NCI-H2227 (cell line): ENCODE results near the gene ADGRV1.

ENCODE experiments used
- DNase-seq: peaks from one replicate; lab custom pipeline; 2025; ENCODE audit not compliant: unreplicated experiment; lab: John Stamatoyannopoulos, UW

ADGRV1 gene

DNA sequence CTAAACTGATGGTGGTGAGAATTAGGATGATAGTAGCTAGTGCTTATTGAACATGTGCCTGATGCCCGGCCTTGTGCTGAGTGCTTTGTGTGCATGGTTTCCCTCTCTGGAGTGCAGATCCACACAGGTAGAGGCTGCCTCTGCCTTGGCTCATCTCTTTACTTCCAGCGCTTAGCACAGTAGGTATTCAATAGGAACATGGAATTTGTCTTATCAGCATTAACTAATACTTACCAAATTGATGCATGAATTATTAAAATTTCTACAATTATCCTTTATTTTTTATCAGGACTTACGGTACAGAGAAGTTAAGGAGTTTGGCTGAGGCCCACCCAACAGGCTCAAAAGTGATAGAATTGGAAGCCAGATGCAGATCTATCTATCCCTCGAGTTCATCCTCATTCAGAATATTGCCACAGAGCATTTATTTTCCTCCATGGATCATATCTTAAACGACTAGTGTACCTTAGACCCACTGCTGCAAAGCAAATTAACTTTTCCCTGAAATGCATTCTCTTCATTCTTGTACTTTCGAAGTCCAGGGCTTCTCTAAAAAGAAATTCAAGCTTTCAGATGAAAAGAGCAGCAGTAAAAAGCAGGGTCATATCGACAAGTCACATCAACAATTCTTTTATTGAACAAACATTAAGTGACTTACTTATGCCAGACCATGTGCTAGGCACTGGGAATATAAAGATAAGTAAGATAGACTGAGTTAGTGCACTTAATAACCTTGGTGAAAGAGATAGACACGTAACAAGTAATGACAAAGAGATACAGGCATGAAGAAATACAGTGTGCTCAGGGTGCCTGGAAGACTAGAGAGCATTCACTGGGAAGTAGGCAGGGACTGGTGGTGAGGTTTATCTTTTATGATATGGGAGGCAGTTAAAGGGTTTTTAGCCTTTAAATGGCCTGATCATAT is 534.5 kb downstream of the ADGRV1 start:
- no peak for DNase-seq

DNA sequence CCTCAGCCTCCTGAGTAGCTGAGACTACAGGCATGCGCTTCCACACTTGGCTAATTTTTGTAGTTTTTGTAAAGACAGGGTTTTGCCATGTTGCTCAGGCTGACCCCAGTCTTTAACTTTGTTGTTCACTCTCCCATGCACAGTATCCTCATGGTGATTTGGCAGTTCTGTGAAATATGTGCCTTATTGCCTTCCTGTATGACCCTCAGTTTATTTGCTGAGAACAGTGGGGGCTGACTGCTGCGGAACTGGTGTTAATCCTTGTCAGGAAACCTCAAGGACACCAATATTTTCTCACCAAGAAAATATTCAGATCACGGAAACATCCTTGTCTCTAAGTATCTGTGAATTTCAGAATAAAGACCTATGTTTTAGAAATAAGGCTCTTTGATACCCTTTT is 536.7 kb downstream of the ADGRV1 start:
- DNase-seq: no peak

DNA sequence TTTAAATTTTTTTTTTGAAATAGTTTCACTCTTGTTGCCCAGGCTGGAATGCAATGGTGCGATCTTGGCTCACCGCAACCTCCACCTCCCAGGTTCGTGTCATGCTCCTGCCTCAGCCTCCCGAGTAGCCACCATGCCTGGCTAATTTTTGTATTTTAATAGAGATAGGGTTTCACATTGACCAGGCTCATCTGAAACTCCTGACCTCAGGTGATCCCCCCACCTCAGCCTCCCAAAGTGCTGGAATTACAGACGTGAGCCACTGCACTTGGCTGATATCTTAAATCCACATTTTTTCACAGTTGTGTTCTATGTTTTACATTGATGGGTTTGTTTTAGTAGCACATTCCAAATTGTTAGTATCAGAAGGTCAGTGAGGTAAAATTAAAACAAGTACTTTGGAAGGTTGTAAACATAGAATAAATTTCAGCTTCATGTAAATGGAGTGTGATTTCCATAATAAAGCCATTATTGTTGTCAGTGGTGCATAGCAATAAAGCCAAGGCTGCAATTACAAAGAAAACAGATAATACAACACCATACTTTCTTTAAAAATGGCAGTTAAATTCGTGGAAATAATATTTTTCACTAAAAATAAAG is 537.3 kb downstream of the ADGRV1 start:
- no peak for DNase-seq

DNA sequence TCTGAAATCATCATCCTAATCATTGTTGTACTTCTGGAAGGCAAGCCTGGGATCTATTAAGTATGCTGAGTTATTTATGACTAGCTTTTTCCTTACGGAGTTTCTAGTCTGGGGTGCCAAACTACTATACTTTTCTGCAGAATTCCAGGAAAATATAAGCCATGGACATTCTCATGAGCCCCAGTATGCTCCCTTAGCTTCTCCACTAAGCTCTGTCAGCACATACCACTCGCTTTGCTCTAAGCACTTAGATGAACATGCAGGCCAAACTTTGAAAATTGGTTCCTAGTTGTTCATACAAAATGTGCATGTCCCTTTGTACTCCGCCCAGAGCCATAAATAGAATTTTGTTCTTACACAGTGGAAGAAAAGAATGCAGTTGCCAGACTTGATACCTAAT is 539.9 kb downstream of the ADGRV1 start:
- no peak for DNase-seq

DNA sequence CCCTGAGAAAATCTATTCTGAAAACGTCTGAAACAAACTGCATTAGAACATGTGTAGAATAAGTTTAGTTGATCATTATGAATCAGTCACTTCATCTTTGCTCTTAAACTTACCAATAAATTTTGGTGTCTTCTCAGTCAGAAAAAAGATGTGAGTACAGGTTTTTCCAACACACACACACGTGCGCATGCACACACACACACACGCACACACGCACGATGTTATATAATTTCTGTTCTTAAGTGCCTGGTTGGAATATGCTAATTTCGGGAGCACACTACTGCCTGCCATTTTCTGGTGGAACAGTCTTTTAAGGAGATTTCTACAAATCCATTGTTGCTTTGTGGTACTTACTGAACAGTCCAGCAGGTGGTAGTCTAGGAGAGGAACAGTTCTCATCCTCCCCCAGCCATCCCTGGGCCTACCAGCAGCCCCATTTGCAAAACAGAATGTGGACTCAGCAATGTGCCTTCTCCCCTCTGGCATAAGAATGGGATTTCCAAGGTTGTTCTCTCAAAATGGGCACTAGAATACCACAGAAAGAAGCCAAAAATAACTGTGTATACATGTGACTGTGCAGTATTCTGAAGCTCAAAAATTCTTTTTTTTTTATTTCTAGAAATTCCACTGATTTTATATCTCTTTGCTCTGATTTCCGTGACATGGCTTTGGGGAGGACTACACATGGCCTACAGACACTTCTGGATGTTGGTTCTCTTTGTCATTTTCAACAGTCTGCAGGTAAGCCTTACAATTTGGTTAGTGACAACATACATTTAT is 543.2 kb downstream of the ADGRV1 start:
- DNase-seq: peak; percentile 72

DNA sequence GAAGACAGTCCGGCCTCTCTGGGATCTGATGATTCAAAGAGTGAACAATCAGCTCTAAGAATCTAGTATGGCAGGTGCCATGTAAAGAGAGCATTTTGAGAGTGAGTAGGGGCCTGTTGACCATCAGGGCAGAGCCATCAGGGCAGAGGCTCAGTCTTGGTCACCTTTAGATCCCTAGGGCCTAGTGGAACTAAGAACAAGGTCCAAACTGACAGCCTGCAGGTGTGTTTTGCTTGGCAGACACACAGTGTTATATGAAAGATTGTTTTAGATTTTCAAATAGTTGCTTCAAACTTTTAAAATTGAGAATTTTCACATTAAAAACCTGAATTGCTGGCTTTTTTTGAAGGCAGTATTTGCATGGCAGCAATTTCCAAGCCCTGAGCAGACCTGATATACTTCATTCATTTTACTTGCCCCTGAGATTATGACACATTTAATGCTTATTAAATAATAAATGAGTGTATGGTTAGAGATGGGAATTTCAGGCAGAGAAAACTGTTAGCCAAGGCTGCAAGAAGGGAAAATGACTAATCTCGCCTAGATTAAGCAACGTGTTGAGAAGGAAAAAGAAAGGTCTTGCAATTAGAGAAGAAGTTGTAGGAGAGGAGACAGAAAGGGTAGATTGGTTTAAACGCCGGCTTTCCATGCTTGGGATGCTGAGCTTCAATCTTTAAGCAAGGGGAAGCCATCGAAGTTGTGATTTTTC is 544.9 kb downstream of the ADGRV1 start:
- DNase-seq: no peak

DNA sequence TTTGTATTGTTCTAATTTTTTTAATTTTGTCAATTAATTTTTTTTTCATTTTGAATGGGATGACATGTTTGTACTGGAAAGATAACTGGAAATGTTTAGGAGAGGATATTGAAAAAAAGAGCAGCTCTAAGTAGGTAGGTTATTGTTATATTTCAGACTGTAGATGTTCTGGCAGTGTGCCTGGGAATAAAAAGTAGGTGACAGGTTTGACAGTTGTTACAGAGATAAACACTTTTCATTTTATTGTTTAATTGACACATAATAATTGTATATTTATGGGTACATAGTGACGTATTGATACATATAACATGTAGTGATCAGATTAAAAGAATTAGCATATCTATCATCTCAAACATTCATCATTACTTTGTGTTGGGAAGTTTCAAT is 545.5 kb downstream of the ADGRV1 start:
- DNase-seq: no peak

DNA sequence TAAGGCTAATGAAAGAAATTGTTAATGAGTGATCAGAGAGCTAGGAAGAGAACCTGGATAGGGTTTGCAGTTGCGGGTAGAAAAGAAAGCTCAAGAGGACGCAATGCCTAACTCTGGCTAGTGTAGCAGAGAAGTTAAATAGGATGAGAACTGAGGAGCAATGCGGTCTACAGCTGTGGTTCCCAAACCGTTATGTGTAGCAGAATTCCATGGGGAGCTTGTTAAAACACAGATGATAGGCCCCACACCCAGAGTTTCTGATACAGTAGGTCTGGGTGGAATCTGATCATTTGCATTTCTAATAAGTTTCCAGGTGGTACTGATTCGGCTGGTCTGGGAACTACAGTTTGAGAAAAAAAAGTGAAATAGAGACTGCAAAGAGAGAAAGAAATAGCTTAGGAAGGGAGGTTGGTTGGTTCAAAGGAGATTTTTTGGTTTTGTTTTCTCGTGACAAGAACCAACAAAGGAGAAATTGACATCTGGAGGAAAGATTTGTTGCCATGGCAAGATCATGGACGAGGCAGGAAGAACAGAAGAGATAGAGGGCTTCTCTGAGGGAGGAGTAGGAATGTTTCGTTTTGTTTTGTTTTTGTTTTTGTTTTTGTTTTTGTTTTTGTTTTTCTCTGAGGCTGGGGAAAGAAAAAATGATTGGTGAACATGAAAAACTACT is 548.4 kb downstream of the ADGRV1 start:
- no peak for DNase-seq

DNA sequence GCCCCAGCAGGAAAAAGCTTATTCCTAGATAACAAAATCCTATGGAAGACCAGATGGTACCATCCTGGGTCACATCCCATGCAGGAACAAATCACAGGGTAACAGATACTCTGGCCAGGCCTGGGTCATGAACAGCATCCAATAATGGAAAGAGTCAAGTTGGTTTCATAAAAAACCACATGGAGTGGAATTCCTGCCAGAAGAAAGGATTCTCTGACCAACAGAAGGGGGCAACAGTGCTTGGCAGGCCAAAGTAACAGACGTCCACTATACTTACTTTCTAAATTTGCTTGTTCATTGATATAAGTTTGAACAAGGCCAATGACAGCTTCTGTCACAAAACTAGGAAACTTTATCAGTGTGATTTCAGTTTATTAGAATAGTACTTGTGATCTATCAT is 551.0 kb downstream of the ADGRV1 start:
- DNase-seq: no peak

DNA sequence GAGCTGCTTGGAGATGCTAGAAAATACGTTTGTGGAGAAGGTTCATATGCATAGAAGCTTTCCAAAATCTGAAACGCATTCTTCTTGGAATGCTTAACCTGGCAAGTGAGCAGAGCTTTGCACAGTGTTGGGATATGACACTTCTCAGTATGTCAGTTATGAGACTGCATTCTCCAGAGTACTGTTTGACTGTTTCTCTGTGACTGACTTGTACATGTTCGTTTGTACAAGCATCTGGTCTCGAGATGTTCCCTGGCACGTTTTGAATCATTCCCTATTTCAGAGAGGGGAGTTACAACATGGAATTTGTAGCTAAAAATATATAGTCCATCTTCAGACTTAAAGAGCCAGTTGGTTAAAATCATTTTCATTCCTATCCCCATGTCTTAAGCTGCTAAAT is 552.1 kb downstream of the ADGRV1 start:
- DNase-seq: no peak

DNA sequence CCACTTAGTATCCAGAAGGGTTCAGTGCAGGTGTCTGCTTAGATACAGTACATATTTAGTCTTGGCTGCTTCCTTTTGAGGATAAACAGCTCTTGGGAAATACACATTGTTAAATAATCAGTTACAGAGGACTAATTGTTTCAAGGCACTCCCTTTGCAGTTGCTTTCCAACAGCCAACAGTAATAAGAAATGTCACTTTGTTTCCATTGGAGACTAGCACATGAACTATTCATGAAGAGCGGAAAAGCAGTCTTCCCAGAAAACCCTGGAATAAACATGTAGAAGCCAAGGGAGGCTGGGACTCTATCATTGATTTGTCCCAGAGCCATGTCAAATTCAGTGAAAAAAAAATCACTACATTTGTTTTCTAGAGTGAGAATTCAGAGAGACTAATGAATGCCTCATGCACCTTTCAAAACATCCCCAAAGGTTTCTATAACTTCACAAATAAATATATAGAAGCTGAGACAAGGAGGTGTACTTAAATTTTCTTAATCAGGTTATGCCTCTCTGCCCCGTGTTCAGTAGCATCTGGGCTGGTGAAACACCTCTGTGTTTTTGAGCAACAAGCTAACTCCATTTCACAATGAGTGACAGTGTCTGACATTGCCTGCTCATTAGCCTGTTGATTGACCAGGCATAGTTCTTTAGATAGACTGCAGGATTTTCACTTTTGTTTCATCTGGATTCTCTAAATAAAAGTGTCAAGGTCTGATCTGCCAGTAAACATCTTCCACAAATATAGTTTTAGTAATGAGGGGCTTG is 553.1 kb downstream of the ADGRV1 start:
- no peak for DNase-seq

DNA sequence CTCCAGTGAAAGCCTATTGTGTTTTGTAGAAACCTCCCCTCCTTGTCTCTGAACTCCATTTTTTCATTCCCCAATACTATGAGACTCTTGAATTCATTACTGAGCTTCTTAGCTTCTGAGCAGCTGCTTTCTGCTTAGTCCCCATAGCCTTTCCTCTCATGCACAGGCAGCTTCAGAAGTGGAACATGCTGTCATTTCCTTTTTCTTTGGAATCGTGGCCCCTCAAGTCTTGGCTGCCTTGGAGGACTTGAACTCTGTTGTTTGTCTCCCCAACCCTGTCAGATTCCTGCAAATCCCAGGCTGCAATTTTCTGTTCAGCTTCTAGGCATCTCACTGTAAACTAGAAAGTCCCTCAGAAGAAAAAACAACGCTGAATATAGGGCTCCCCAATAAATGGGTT is 556.1 kb downstream of the ADGRV1 start:
- DNase-seq: no peak

DNA sequence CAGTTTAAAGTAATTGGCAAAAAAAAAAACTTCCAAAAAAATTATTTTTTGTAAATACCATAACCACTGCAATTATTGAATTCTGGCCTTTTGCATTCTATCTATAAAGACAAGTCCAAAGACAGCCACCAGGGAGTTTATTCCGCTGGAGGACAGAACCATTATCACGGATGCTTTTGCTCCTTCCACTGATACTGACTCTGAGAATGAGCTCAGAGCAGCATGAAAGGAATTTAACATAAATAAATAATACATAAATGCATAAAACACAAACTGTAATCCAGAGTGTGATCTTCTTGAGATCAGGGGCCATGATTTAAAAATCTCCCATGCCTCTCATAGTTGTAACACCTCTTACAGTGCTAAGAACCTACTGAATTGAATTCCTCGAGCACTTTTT is 559.8 kb downstream of the ADGRV1 start:
- no peak for DNase-seq

DNA sequence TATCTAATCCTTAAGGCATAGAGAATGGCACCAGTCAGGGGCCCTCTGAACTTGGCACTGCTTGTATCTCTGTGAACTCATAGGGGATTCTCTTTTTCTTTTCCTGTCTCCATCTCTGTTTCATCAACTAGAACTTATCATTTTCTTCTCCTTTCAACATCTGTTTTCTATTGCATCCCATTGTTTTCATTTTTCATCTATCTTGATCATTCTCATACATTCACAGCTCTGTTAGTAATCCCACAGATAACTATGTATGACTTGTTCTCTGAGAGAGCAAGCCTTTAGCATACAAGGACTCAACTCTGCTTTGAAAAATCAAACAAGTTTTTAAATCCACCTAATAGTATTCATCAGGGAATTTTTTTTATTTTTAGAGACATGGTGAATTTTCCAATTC is 560.2 kb downstream of the ADGRV1 start:
- no peak for DNase-seq

DNA sequence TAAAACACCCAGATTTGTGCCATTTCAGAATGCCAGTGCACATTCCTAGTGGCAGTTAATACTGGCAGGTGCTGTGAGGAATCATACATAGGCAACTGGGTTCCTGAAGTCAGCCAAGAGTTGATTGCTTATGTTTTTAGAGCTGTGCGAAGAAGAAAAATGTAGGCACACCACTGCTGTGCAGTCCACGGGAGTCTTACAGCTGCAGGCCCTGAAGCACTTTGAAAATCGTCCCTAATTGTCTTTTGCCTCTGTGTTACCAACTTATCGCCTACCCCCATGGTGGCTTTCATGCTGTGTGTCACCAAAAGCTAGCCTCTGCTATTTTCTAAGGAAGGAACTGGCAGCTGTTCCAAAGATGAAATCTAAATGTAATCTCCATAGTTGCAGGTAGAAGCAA is 560.6 kb downstream of the ADGRV1 start:
- DNase-seq: no peak

DNA sequence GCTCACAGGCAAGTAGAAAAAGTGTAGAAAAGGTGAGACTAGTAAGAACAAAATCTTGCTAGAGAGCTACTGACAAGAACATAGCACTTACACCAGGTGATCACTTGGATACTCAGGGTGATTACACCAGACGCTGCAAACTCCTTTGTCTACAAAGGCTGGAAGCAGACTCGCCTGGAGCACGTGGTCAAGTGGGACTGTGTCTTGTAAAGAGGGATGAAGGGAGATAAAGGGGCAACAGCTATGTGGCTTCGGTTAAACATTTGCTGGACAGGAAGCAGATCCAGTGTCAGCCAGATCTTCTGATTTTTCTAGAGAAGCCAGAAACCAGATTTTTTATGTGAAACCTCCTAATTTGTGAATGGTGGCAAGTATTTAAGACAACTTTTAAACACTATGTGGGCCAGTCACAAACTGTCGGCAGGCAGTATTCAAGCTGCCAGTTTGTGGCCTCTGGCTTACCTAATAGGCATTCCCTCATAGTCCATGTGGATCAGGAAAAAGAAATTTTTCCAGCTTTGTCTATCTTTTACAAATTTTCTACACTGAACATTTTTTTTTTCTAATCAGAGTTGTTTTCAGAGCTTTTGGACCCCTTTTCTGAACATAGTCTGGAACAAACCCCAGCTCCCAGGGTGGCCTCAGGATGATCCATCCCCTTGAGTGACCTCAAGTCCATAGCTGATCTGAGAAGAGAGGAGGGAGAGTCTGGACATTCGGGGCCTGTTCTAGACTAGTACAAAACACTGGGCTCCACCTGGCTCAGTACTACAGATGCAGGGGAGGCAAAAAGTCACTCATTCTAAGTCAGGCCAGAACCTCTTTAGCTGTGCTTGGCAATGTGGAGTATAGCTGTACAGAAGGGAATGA is 561.6 kb downstream of the ADGRV1 start:
- no peak for DNase-seq

DNA sequence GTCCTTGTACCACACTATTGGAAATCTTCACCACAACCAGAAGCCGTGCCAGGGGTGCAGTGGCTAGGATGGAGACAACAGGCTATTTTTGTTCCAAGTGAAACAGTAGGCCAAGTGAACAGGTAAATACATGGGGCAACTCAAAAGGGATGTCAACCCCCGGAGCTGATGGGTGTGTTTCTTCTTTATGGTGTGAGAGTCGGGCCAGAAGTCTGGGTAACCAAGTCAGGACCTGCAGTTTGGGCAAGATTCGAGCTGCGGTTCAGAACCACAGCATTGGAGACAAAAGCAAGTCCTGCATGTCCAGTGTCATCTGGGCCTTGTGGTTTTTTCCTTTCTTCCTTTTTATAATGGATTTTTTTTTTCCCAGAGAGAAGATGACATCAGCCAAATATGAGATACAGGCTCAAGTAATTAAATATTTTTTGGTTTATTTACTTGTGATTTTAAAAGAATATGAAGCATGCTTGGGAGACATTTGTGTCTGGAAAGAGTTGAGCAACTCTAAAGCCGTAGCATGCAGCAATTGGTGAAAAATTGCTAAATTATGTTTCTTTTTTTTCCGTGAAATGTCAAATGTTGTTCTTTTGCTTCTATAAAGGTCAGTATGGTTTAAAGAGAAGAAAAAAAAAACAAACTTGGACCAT is 562.9 kb downstream of the ADGRV1 start:
- no peak for DNase-seq

DNA sequence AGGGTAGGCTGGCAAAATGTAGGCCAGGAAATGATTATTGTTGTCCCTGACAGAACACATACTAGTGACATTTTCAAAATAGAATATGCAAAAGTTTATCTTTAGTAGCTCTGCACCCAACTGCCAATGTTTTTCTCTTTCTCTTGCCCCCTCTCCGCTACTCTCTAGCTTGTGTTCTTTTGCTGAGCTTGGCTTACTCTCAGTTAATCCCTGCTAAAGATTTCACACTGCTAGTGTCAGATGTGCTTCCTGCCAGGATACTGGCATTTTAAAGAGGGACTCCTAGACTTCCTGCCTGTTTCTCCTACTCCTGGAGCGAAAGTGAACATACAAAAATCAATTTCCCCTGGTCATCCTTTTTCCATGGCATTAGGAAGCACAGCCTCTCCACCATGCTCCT is 564.1 kb downstream of the ADGRV1 start:
- DNase-seq: no peak

DNA sequence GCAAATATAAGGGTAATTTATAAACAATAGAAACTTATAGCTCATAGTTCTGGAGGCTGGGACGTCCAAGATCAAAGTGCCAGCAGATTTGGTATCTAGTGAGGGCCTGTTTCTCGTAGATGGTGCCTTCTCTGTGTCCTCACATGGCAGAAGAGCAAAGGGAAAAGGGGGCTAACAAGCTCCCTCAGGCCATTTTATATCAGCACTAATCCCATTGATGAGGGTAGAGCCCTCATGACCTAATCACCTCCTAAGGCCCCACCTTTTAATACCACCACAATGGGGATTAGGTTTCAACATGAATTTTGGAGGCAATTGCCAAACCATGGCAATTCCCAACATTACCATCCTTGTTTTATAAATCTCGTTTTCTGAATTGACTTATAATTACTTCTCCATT is 564.7 kb downstream of the ADGRV1 start:
- no peak for DNase-seq
